HG02943 (cell line): Measurements from ENCODE around the gene TCERG1L.

Experiments used
- ATAC-seq: cut with Tn5 transposase; IDR thresholded peaks from one replicate; pipeline ENCODE4 v1.9.1; 2021; ENCODE audit warnings: mild to moderate bottlenecking, low read depth, moderate library complexity; ENCODE audit not compliant: unreplicated experiment

TCERG1L gene

DNA sequence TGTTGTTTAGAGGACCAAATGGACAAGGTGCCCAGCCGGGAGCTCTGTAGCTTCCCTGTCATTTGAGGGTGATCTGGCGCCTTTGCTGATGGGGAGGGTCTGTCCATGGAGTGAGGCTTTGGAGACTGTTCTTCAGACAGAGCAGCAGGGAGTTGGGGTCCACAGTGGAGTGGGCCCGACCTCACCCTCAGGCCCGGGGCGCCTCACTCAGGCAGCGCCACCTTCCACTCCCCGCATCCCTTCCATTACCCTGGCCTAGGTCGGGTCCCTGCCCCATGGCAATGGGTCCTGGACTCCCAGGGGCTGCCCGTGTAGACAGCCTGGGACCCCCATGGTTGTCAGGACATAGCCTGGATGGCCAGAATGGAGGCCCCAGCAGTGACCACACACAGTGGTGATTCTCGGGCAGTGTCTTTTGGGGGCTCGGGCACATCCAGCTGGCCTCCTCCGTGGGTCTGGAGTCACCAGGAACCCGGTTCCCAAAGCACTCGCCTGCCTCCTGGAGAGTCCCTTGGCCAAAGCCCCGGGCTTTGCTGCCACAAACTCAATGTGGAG lies 38.5 kb downstream of the TCERG1L start:
- ATAC-seq, result no peak

DNA sequence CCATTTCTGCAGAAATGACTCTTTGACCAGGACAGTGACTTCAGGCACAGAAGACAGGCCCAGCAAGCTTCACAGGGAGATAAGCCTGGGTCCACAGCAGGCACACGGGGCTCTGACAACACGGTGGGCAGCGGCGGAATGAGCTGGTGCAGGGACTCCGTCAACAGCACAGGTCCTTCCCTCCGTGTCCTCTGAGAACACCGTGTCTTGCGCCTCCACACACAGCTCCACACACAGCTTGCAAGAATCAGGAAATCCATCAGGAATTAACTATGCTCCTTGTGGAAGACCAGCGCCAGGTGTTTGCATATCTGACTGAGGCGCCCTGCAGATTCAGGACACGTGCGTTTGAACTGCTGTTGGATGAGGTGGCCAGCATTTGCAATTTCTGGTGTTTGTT lies 39.6 kb downstream of the TCERG1L start:
- ATAC-seq, result no peak

DNA sequence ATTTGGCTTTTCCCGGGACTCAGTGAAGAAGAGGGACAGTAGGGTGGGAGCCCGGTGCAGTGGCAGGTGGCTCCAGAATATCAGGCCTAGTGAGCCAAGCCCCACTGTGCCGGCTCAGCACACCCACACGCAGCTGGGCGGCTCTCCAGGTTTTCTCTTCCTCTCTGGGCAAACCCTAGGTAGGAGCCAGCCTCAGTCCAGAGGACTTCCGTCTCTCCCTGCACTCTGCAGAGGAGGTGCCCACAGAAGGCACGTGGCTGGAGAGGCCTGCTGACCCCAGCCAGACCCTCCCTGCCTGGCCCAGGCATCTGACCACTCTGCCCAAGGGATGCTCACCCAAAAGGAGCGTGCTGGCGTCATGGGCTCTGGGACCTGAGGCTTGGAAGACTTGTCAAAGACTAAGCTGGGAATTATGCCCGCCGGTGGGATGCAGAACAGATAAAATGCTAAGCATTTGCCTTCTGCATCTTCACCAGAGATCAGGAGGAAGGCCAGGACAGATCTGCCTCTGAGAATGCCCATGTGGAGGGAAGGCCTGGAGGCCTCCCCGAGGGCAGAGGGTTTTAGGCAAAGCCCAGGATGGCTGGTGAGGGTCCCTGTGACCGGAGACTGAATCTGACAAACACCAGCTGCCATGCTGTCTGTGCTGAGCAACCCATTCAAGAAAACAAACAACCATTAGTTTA lies 40.2 kb downstream of the TCERG1L start:
- ATAC-seq, result no peak

DNA sequence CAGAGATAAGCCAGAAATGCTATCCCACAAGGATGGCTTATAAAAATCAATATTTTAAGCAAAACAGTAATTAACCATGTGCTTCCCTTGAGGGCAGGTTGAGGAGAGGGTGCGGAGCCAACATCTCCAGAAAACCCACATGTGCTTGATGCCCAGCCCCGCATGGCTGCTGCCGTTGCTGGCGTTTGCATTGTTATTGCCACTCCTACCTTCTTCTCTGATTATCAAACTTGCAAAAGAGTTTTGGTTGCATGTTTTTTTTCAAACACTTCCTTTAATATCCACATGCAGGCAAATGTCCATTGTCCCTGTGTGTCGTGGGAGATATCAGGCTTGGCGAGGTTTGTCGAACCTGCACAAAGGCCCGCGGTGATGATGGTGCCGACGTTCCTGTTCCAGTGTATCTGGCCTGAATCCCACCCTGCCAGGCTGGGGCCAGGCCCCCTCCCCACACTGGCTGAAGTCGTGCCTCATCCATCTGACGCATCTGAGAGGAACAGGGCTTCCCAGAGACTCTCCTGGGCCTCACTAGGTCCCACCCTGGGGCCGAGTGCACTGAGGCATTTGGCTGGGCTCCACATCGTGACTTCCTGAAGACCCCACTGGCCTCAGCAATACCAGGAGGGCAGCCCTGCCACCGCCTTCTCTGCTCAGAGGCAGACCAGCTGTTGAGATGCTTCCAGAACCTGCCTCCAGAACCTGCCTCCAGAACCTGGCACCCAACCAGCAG lies 40.9 kb downstream of the TCERG1L start:
- no peak for ATAC-seq

DNA sequence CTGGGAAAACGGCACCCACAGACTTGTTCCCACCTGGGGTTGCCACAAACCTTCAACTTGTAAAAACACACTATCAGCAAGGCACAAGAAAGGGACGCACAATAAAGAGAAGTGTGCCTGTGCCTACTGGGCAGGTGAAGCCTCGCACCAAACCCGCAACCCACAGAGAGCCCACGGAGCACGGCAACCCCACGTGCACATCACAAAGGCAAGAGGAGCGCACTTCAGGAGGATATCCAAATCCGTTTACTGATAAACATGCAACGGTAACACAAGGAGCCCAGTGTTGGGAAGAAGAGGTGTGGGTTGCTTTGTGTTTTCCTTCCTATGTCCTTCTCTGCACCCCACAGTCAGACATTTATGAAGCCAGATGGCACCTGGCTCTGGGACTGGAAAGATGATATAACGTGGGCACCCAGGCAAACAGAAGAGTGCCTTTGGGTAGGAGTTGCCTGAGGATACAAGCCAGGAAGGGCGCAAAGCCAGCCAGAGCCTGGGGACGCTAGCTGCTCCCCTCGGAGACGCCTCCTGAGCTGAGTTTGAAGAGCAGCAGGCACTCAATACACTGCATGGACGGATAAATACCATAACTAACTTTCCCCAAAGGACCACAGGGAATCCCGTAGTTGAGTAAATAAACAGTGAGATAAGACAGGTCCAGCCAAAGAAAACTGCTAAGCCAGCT lies 41.6 kb downstream of the TCERG1L start:
- no peak for ATAC-seq

DNA sequence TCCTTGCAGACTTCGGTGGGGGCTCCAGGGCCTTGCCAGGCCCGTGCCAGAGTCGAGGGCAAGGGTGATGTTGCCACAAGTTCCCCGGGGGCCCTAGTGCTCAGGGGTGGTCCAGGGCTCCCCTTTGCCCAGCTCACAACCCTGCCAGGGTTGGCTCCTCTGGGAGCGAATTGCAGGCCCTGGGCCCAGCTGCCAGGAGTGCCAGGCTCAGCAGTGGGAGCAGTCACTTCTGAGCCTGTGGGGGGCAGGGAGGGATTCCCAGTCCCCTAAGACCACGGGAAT lies 43.8 kb downstream of the TCERG1L start:
- ATAC-seq, result no peak

DNA sequence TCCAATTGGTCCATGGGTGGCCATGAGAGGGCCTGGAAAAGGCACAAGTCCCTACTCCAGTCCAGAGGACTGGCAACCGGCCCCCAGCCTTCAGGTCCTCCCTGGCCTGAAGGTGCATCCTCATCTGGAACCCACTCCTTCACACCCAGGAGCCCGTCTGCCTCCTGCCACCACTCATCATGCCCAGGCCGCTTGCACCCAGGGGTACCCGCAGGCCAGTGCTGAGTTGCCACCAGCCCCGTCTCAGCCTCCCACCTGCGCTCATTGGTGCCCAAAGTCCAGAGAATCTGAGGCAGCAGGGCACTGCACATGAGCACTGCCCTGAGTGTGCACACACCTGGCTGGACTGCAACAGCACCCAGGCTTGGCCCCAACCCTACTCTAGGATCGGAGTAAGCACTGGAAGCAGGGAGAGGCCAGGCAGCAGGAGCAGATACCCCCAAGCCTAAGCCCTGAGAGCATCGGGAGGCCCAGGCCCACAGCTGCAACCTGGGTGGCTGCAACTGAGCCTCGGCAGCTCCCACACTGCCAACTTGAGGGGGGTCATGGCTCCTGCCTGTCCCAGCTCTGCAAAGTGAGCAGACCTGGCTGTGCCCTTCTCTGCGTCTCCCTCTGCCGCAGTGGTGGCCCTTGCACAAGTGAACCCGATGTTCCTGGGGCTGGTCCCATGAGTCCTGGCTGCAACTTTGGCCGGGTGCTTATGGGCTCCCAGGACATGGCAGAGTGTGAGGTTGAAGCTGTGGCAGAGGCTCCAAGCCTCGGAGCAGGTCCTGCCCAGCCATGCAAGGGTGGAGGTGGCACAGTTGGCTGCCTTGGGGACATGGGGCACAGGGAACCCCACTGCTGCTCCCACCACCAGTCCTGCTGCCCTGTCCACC lies 44.3 kb downstream of the TCERG1L start:
- ATAC-seq, result no peak

DNA sequence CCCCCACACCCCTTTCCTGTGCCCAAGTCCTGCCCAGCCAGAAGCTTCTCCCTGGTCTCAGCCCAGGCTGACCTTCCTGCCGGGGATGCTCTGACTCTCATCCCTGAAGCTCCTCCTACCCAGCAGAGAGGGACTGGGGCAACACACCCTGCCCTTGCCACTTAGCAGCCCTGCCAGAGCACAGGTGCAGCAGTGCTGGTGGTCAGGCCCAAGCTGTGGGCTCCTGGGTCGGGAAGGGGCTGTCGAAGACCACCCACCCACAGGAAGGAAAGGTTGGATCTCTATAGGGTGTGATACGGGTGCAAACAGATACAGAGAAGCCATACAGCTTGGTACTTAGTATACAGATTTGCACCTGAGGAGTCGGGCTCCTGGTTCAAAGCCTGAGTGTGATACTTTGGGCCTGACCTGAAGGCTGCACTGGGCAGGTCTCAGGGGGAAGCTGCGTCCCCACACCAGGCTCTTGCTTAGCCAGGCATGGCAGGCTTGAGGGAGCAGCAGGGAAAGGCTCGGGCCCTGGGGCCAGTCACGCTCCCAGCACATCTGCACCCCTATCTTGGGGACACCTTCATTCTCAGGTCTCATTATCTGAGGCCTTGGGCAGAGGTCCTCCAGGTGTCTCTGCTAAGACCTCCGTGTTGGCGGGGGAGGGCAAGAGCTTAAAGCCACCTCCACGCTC lies 47.3 kb downstream of the TCERG1L start:
- no peak for ATAC-seq

DNA sequence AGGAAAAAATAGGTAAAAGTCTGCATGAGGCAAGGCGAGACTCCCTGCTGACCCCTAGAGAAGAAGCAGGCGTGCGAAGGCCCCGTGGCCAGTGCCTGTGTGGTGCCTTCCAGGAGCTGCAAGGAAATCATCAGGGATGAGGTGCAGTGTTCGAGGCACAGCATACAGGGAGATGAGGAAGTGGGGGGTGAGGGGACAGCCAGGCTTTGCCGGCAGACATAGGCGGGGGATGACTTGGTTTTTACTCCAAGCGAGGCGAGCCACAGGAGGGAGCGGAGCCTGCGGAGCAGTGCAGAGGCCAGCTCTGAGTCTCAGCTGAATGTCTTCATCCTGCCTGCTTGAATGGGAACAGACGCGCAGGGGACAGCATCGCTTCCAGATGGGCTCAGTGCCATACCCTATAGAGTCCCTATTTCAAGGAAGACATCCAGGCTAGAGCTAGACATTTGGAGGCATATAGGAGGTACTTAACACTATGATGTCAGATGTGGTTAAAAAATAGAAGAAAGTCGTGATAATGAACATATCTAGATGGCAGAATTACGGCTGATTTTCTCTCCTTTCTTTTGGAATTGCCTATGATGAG lies 49.5 kb downstream of the TCERG1L start:
- no peak for ATAC-seq

DNA sequence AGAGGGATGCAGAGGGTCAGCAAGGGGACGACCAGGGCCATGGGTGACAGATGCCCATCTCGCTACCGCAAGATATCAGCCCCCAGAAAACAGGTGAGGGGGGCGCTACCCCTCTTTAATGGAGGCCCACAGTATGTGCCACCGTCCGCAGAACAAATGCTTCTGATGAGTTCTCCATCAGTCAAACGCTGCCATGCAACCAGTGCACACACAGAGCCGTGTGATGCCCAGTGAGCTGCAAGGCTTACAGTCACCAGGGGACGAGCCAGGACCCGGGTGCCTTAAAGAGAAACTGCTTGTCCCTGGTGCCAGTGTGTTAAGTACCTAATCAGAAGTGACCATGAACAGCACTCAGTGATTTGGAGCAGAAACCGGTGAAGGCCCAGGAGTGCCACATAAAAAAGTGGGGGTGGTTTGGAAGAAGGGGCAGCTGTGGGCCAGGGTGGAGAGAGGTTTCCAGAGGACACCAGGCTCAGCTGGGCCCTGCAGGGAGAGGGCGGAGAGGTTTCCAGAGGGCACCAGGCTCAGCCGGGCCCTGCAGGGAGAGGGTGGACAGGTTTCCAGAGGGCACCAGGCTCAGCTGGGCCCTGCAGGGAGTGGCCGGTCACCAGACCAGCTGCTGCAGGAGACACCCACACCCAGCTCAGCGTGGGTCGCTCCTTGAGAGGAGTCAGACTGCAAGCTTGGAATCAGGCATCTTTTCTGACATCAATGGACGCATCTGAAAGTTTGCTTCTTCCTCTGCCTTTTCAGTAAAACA lies 50.9 kb downstream of the TCERG1L start:
- ATAC-seq, result no peak

DNA sequence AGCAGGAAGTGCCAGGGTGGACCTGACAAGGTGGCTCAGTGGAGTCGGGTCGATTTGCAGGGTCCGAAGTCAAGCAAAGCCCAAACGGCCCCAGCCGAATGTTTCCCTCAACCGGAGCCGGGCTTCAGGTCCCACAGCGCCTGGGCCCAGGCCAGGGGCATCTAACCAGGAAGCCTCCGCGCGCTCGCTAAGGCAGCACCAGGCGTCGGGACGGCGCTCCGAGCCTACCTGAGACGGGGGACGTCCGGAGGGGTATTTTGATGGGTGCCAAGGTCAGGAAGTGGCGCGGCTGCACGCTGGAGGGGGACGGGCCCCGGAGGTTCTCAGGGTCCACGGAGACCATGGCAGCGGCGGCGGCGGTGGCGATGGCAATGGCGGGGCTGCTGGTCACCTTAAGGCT lies 51.5 kb downstream of the TCERG1L start:
- no peak for ATAC-seq

DNA sequence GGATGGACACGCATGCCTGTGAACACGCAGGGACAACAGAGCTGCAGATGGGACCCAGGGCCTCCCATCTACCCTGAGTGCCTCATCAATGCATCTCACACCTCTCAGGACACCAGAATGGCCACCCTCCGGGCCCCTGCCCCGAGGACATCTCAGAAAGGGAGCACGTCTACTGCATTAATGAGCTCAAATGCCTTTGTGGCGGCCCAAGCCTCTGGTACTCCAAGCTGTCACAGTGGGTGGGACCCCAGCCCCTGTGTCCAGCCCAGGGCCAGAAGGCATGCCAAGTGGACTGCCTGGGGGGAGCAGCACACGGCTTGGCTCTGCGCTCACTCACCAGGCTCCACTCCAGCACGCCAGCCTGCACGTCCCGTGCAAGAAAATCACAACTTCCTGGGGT lies 52.0 kb downstream of the TCERG1L start:
- ATAC-seq, result no peak

DNA sequence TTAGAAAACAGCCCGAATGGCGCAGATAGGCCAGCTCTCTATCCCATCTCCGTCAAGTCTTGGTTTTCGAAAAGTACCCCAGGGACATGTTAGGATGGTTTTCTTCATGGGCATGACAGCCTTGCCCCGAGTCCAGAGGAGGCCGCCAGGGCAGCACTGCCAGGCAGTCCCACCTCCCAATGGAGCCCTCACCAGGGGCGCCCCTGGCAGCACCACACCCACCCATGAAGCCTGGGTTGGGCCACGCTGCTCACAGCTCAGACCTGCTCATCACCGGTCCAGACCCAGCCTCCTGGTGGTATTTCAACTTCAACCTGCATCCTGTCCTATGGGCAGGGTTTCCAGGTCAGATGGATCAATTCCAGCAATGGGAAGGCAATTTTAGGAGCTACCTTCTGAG lies 53.3 kb downstream of the TCERG1L start:
- ATAC-seq, result no peak

DNA sequence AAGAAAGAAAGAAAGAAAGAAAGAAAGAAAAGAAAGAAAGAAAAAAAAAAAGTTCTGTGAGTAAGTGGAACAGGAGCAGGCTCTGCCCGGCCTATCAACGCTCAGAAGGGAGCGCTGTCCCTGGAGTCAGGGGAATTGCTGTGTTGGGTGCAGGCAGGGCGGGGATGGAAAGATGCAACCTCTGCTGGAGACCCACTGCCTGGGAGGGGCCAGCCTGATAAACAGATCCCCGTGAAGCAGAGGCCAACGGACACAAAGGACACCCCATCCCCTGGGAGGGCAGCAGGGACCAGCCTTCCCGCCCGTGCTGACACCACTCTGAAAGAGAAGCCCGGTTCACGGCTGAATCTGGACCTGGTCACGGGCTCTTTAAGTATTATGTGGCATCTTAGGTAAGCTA lies 54.5 kb downstream of the TCERG1L start:
- ATAC-seq, result no peak

DNA sequence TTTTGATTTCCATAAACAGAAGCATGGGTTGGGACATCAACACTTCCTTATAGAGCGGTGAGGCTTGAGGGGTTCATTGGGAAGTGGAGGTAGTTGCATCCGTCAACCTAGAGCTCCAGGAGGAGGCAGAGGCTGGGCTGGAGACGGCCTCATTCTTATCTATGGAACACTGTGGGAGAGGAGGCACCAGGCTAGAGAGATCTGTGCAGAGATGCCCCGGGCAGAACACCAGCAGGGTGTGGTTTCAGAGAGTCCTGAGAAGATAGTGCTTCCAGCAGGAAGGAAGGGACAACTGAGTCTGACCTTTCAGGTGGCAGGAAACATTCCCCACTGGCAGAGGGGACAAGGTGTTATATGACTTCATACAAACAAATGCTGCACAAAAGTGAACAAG lies 56.7 kb downstream of the TCERG1L start:
- no peak for ATAC-seq

DNA sequence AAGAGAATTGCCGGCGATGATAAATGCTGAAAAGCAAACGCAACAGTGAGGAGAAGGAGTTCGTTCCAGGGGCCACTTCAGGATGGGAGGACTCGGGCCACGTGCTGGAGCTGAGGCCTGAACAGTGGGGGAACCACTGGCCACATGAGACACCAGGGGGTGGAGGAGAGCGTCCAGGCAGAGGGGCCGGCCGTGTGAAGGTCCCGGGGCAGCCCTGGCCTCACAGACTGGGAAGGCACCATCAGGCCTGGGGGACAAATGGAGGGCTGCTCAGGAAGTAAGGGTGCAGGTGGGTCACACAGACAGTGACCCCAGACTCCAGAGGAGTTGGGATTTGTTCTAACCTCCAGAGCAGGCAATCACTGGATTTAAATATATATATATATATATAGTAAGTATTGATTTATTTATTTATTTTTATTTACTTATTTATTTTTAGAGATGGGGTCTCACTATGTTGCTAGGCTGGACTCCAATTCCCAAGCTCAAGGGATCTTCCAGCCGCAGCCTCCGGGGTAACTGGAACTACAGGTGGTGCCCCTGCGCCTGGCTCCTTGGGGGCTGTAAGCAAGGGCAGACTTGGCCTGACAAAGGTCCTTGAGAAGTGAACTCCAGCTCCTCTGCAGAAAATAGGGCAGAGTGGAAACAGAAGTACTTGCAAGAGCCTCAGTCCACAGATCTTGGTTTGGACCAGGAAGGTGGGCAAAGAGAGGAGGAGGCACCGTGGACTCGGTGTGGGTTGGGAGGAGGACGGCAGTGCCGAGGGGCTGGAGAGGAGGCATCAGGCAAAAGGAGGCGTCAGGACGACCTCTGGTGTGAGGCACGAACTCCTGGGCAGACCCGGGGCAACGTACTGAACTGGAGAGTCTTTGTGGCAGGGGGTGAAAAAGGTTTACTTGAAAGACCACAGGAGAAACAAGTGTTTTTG lies 57.3 kb downstream of the TCERG1L start:
- no peak for ATAC-seq

DNA sequence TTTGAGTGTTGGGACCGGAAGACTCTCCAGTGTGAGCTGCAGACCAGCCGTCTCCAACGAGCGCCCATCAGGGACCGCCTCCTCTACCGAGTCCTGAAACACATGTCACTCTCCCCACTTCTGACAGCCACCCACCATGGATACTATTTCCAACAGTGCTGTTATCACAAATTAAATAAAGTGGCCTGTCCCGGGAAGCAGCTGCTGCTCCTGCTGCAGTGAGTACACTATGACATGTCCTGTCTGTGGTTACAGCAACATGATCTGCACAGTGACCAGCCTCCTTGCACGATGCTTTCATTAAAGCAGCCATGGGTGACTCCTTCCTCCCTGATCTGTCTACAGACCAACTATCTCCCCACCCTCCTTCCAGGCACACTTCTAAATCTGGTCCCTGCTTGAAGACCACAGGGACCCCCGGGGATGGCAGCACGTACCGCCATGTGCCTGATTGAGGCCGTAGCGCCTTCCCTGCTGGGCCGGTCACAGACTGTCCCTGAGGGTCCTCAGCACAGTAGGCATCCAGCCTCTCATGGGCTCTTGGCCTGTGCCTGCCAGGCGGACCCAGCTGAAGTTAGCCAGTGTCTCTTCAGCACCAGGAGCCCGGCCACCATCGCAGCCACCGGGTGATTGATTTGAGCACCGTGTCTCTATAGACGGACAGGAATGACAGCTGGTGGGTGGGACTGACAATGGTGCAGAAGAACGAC lies 58.8 kb downstream of the TCERG1L start:
- ATAC-seq, result no peak
